Glutamatergic neuron (in vitro differentiated cells): ENCODE results near the gene WNK1. TPM values are rescaled to one million over a fixed set of nuclear protein-coding genes. Genes with fewer than 3 reads are reported as not detected.
A peak's percentile ranks its signal among the peaks of the same experiment; 100 is the strongest.

Source experiments
- DNase-seq: peaks from one replicate; pipeline ENCODE4 v3.0.0; 2022
- H3K27ac Mint-ChIP-seq: one replicate; pipeline ENCODE4 v1.8.0; 2020; ENCODE audit warnings: mild to moderate bottlenecking, mixed read lengths, inconsistent platforms; ENCODE audit not compliant: unreplicated experiment
- H3K27me3 Mint-ChIP-seq: one replicate; pipeline ENCODE4 v1.8.0; 2020; ENCODE audit warnings: mild to moderate bottlenecking, moderate library complexity, mixed read lengths, inconsistent platforms; ENCODE audit not compliant: unreplicated experiment
- H3K36me3 Mint-ChIP-seq: one replicate; pipeline ENCODE4 v1.8.0; 2020; ENCODE audit warnings: mild to moderate bottlenecking, mixed read lengths, inconsistent platforms; ENCODE audit not compliant: unreplicated experiment
- H3K4me1 Mint-ChIP-seq: one replicate; pipeline ENCODE4 v1.8.0; 2020; ENCODE audit warnings: mild to moderate bottlenecking, low read depth, mixed read lengths, inconsistent platforms; ENCODE audit not compliant: unreplicated experiment
- H3K4me3 Mint-ChIP-seq: one replicate; pipeline ENCODE4 v1.8.0; 2020; ENCODE audit warnings: mild to moderate bottlenecking, mixed read lengths, inconsistent platforms; ENCODE audit not compliant: unreplicated experiment
- H3K9me3 Mint-ChIP-seq: one replicate; pipeline ENCODE4 v1.8.0; 2020; ENCODE audit warnings: mild to moderate bottlenecking, moderate library complexity, mixed read lengths, inconsistent platforms; ENCODE audit not compliant: unreplicated experiment
- CTCF ChIP-seq: fragments of 200-600 bp; sonication (generic); IDR thresholded peaks from one replicate; pipeline ENCODE4 v1.5.0; 2021; ENCODE audit not compliant: partially characterized antibody, unreplicated experiment
- total RNA-seq: library from RNA; stranded (reverse); fragmentation: NEBNext Ultra II Directional; extraction: Animal tissue kit (Norgen Biotek cat#: 25700); gene quantifications from one replicate; pipeline ENCODE4 v1.2.1, GENCODE V29; 2021; ENCODE audit not compliant: unreplicated experiment

Gene WNK1
- total RNA-seq, 1 donor from 2014 or later, result 182 TPM

- no peaks in the 10 kb centered on the region for H3K27me3 Mint-ChIP-seq
- no peak for DNase-seq
- TF ChIP-seq CTCF, result no peak
- no peaks in the 10 kb centered on the region for H3K9me3 Mint-ChIP-seq
- no peak overlapping the region for H3K4me3 Mint-ChIP-seq
- H3K4me1 Mint-ChIP-seq, result peaks cover 13% of the 10 kb centered on the region
- H3K27ac Mint-ChIP-seq, result no peak overlapping the region
- no peaks in the 10 kb centered on the region for H3K36me3 Mint-ChIP-seq
These were observed 40.7 kb downstream of the WNK1 start for GRCh38 chr12:793037-793436.

- Mint-ChIP-seq H3K4me3 (no peak overlapping the region), H3K36me3 (no peaks in the 10 kb centered on the region), H3K27me3 (no peaks in the 10 kb centered on the region), H3K27ac (no peak overlapping the region), H3K9me3 (no peaks in the 10 kb centered on the region), H3K4me1 (peaks cover 13% of the 10 kb centered on the region)
- TF ChIP-seq CTCF, result no peak
- DNase-seq, result no peak
These were observed 41.3 kb downstream of the WNK1 start for GRCh38 chr12:793711-794110.

GRCh38 chr12:795305-795704 is 42.9 kb downstream of the WNK1 start:
- no peak for TF ChIP-seq CTCF
- DNase-seq, result no peak
- Mint-ChIP-seq H3K36me3 (no peaks in the 10 kb centered on the region), H3K4me1 (peaks cover 13% of the 10 kb centered on the region), H3K4me3 (no peak overlapping the region), H3K27me3 (no peaks in the 10 kb centered on the region), H3K9me3 (no peaks in the 10 kb centered on the region), H3K27ac (peak overlapping the region; percentile 26)

- peaks cover 11% of the 10 kb centered on the region for H3K4me1 Mint-ChIP-seq
- no peaks in the 10 kb centered on the region for H3K9me3 Mint-ChIP-seq
- H3K36me3 Mint-ChIP-seq, result no peaks in the 10 kb centered on the region
- no peak overlapping the region for H3K27ac Mint-ChIP-seq
- no peak for TF ChIP-seq CTCF
- H3K4me3 Mint-ChIP-seq, result no peak overlapping the region
- no peaks in the 10 kb centered on the region for H3K27me3 Mint-ChIP-seq
- no peak for DNase-seq
These were observed 48.0 kb downstream of the WNK1 start for GRCh38 chr12:800401-800800.

GRCh38 chr12:802242-803120 is 50.1 kb downstream of the WNK1 start:
- Mint-ChIP-seq H3K27ac (no peak overlapping the region), H3K4me3 (no peak overlapping the region), H3K27me3 (no peaks in the 10 kb centered on the region), H3K4me1 (peaks cover 3% of the 10 kb centered on the region), H3K36me3 (no peaks in the 10 kb centered on the region), H3K9me3 (no peaks in the 10 kb centered on the region)
- no peak for TF ChIP-seq CTCF
- no peak for DNase-seq
